SIG-M5 (cell line): ENCODE data around the gene HID1.
"Not testable (repeated sequence)": the region's sequence is repeated elsewhere in the genome, so short reads cannot be mapped to it uniquely, and the experiment has no call there.

ENCODE experiments used
- DNase-seq: peaks from one replicate; lab custom pipeline; 2025; lab: John Stamatoyannopoulos, UW

HID1 gene

DNA sequence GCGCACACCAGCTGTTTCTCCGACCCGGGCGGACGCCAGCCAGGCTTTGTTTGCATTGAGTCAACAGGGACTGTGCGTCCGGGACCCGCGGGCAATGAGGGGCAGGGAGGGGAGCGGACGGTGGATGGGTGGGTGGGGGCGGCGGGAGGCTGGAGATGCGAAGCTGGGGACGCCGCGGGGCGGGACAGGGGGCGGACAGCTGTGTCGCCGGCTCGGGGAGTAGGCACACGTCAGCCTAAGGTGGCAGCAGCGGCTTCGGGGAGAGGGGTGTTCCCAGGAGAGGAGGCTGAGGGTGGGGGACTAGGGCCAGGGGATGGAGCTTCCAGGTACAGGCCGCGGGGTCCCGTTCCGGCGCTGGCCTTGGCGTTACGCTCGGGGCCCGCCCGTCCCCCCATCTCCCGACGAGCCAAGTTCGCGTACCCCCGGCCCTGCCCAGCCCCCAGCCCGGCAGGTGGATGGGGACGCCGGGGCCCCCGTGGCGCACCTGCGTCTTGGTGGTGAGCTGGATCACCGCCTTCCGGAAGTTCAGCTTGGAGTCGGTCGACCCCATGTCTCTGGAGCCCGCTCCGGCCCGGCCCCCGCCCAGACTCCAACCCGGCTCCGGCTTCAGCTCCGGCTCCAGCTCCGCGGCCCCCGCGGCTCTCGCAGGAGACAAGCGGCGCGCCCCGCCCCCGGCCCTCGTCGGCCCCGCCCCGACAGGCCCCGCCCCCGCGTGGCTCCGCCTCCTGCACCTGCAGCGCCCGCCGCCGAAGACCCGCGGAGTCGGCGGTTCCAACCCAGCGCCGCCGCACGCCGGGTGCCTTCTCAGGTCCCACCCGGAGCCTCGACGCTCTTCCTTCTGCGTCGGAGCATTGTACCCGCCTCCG, at the start of gene HID1:
TSS of gene HID1 (minus strand) at position 653 of the 866 bp plus-strand sequence. CDS start at position 550, 103 bp downstream.
- DNase-seq = no peak

- no peak for DNase-seq
These were observed 48.0 kb upstream of the HID1 start for GRCh38 chr17:75020331-75021110.

DNA sequence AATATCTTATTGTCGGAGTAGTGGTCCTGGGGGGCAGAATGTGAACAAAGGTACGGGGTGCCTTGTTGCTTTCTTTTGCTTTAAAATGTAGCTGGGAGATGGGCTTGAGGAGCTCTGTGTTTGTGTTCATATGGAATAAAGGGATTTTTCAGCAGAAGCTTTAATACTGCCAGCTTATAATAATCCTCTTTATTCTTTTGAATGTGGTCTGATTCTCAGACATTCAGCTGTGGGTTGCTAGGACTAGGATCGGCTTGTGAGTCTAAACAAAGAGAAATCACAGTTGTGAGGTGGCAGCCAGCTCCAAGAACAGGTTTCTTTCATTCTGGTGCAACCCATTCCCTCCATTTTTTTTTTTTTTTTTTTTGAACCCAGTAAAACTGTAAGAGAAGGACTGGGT, 47.2 kb upstream of the HID1 start:
- DNase-seq = no peak

DNA sequence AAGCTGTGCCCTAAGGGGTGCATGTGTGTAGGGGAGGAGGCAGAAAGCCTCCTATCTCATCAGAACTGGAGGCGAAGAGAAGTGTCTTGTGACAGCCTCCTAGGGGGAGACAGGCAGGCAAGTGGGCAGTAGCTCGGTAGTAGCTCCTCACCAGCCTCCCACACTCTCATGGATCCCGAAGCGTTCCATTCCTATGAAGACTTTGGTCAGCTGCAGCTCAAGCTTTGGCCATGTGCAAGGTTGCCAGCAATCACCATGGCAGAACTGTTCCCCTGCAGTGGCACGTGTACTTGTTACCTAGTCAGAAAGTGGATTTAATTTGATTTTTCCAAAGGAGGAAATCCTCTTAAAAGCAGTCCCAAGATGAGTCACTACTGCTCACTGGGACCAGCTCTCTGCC, 46.6 kb upstream of the HID1 start:
- no peak for DNase-seq

- no peak for DNase-seq
These were observed 40.6 kb upstream of the HID1 start for GRCh38 chr17:75013092-75013559.

- DNase-seq = no peak
These were observed 40.0 kb upstream of the HID1 start, which contains the start of gene MRPL58 for GRCh38 chr17:75012346-75013091. Gene MRPL58 (plus strand): TSS chr17:75012670. CDS start chr17:75012687, 17 bp downstream.

- no peak for DNase-seq
These were observed 39.5 kb upstream of the HID1 start for GRCh38 chr17:75012096-75012345.

- no peak for DNase-seq
These were observed 39.0 kb upstream of the HID1 start for GRCh38 chr17:75011401-75012095.

DNA sequence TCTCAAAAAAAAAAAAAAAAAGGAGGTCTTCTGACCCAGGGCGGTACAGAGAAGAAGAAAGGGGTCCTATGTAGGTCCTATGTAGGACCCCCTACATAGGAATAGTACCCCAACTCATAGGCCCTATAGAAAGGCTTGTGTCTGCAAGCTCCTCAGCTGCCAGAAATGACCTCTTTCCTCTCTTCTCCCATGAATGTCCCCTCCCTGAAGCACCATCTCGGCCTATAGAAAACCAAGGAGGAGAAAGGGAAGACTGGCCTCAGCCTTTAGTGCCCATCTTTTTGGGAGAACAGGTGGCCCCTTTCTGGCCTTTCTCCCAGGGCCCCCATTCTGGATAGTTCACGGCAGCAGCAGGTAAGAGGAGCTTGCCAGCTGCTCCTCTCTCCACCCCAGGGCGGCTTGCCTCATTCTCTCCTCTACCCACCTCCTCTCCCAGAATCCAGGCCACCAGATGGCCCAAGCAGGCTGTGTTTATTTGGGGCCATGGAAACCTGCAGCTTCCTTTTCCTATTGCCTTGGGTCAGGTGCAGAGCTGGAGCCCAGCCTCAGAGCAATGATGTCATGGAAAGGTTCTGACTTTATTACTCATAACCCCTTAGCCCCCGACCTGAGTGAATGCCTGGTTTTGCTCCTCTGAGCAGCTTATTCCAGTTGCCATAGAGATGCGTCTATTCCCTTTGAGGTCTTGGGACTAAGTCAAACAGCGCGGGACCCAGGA, 38.3 kb upstream of the HID1 start:
- DNase-seq = no peak

- DNase-seq = no peak
These were observed 36.7 kb upstream of the HID1 start for GRCh38 chr17:75009139-75009724.

DNA sequence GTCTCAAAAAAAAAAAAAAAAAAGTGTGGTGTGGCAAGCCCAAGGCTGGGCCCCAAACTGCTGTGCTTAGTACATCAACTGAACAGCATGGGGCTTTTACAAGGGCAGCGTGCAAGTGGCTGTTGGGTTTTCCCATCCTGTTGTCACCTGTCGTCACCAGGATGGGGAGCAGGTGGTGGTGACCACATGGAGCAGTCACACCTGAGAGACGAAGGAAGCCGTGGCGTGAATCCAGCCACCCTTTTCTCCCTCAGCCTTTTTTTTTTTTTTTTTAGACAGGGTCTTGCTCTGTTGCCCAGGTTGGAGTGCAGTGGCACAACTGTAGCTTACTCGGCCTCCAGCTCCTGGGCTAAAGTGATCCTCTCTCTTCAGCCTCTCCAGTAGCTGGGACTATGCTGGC, 35.8 kb upstream of the HID1 start:
- no peak for DNase-seq

GRCh38 chr17:75006653-75007052, 34.1 kb upstream of the HID1 start:
- DNase-seq = no peak

DNA sequence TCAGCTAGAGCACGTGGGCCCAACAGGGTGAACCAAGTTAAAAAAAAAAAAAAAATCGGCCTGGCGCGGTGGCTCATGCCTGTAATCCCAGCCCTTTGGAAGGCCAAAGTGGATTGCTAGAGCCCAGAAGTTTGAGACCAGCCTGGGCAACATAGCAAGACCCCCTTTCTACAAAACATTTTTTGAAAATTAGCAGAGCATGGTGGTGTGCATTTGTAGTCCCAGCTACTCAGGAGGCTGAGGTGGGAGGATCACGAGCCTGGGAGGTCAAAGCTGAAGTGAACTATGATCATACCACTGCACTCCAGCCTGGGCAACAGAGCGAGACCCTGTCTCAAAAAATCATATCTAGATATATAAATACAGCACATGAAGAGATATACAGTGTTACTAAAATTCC, 33.5 kb upstream of the HID1 start:
- DNase-seq = not testable (repeated sequence)

DNA sequence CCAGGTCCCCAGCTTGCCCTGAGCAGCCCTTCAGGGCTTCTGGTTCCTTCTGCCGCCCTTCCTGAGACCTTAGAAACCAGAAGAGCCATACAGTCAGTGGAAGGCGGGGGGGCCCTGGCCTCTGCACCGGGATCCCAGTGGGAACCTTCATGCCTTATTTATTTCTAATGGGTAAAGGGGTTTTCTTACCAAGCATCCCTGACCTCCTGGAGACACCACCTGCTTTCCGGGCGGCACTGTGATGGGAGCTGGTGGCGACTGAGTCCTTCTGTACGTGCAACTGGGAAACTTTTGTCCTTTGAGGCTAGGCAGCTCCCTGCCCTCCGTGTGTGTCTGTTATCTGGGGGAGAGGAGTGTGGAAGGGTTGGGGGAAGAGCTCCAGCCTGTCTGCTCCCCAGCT, 32.7 kb upstream of the HID1 start:
- no peak for DNase-seq

GRCh38 chr17:75004371-75004770, 31.8 kb upstream of the HID1 start:
- no peak for DNase-seq

DNA sequence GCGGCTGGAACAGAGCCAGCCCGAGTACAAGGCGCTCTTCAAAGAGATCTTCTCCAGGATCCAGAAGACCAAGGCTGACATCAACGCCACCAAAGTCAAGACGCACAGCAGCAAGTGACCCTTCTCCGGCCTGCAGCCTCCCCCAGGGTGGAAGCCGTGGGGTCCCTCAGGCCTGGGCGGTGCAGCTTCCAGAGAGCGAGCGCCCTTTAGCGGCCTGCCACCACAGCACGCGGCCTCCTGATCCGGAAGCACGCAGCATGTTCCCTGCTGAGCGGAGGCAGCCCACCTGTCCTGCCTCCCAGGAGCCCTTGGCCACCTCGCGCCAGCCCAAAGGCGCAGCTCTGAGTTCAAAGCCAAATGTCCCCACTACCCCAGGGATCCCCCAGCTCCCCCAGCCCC, 31.4 kb upstream of the HID1 start:
- no peak for DNase-seq

GRCh38 chr17:75003070-75003956, 30.8 kb upstream of the HID1 start:
- DNase-seq = no peak

GRCh38 chr17:75001915-75002843, 29.6 kb upstream of the HID1 start:
- DNase-seq = no peak

DNA sequence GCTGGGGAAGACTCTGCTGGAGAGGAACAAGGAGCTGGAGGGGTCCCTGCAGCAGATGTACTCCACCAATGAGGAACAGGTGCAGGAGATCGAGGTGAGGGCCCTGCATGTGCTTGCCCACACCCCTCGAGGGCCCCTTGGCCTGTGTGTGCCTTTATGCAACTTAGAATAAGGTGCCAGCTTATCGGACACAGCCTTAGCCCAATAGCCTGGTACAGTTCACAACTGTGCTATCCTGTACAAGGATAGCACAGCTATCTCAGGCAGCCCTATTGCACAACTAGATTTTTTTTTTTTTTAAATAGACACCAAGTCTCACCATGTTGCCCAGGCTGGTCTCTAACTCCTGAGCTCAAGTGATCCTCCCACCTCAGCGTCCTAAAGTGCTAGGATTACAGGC, 27.0 kb upstream of the HID1 start:
- DNase-seq = no peak
